Measurements from ENCODE around the gene FOXJ3. TPM values are rescaled to one million over a fixed set of nuclear protein-coding genes. Genes with fewer than 3 reads are reported as not detected.

The FOXJ3 gene
- total RNA-seq, 1 donor from 2014 or later = 30.9 TPM

DNA sequence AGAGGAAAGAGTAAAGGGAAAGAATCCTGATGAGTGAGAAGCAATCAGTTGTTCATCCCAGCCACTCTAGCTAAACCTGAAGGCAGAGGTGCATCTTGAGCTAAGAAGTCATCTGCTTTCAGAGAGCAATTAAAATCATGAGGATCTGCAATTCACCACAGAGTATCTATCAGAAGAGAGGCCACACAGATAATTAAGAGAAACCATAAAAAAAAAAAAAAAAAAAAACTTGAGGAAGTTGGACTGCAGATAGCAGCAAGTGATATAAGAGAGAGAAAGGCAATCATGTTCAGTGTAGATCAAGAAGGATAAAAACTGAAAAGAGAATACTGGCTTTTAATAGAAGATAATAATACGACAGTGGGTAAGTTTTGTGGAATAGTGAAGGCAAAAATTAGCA lies 17.7 kb downstream of the FOXJ3 start:
- Mint-ChIP-seq H3K27me3 (ENCODE audit: low read depth) (no peaks in the 10 kb centered on the region), H3K36me3 (ENCODE audit: low read depth) (no peaks in the 10 kb centered on the region), H3K4me3 (ENCODE audit: unreplicated experiment) (no peak overlapping the region), H3K4me1 (ENCODE audit: low read depth) (peaks cover 72% of the 10 kb centered on the region), H3K27ac (ENCODE audit: unreplicated experiment) (no peak overlapping the region), H3K9me3 (ENCODE audit: low read depth) (no peaks in the 10 kb centered on the region)
- TF ChIP-seq, protein P1, sequence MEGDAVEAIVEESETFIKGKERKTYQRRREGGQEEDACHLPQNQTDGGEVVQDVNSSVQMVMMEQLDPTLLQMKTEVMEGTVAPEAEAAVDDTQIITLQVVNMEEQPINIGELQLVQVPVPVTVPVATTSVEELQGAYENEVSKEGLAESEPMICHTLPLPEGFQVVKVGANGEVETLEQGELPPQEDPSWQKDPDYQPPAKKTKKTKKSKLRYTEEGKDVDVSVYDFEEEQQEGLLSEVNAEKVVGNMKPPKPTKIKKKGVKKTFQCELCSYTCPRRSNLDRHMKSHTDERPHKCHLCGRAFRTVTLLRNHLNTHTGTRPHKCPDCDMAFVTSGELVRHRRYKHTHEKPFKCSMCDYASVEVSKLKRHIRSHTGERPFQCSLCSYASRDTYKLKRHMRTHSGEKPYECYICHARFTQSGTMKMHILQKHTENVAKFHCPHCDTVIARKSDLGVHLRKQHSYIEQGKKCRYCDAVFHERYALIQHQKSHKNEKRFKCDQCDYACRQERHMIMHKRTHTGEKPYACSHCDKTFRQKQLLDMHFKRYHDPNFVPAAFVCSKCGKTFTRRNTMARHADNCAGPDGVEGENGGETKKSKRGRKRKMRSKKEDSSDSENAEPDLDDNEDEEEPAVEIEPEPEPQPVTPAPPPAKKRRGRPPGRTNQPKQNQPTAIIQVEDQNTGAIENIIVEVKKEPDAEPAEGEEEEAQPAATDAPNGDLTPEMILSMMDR (IDR thresholded peaks at IDR 0.05) = no peak
- DNase-seq (ENCODE audit: low spot score) = no peak

DNA sequence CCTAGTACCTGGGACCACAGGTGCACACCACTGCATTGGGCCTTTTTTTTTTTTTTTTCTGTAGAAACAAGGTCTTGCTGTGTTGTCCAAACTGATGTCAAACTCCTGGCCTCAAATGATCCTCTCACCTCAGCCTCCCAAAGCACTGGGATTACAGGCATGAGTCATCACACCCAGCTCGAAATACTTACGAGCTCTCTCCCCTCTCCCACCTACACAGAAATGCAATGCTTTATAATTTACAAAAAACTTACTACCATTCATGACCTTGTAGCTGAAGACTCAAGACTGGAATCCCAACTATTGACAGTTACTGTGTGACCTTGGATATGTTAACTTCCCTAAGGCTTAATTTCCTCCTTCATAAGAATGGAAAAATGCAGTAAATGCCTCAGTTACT lies 18.7 kb downstream of the FOXJ3 start:
- Mint-ChIP-seq H3K36me3 (ENCODE audit: low read depth) (no peaks in the 10 kb centered on the region), H3K4me1 (ENCODE audit: low read depth) (peaks cover 73% of the 10 kb centered on the region), H3K9me3 (ENCODE audit: low read depth) (no peaks in the 10 kb centered on the region), H3K27me3 (ENCODE audit: low read depth) (no peaks in the 10 kb centered on the region), H3K4me3 (ENCODE audit: unreplicated experiment) (no peak overlapping the region), H3K27ac (ENCODE audit: unreplicated experiment) (no peak overlapping the region)
- no peak for DNase-seq (ENCODE audit: low spot score)
- TF ChIP-seq, protein P1 (IDR thresholded peaks at IDR 0.05) = no peak

DNA sequence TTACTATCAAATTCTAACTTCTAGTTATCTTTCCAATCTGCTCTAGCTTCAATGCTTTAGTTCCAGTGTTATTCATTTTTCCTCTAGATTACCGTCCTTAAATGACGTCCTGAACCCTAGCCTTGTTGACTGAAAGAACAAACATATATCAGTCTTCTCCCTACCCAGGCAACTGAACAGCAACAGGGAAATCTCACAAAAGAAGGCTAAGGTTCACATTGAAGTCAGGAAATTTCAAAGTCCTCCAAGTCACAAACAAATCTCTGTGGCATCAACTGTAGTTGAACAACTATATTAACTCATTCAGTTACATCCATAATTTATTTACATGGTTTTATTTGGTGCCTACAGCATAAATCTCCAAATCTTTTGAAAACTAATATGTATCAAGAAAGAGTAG lies 19.5 kb downstream of the FOXJ3 start:
- Mint-ChIP-seq H3K4me1 (ENCODE audit: low read depth) (peaks cover 73% of the 10 kb centered on the region), H3K27me3 (ENCODE audit: low read depth) (no peaks in the 10 kb centered on the region), H3K4me3 (ENCODE audit: unreplicated experiment) (no peak overlapping the region), H3K27ac (ENCODE audit: unreplicated experiment) (no peak overlapping the region), H3K36me3 (ENCODE audit: low read depth) (no peaks in the 10 kb centered on the region), H3K9me3 (ENCODE audit: low read depth) (no peaks in the 10 kb centered on the region)
- DNase-seq (ENCODE audit: low spot score) = no peak
- TF ChIP-seq, protein P1 (IDR thresholded peaks at IDR 0.05) = no peak

DNA sequence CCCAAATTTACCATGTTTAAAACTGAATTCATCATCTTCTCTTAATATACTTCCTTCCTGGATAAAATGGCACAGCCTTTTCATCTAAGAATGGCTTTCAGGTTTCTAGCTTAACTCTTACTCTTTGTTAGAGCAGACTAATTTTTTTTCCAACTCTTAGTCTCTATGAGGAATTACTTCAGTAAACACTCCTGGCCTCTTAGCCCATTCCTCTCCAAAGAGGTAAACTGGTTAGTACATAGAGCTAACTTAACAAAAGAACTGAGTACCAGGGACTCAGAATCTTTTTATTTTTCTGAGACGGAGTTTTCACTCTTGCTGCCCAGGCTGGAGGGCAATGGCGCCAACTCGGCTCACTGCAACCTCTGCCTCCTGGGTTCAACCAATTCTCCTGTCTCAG lies 21.1 kb downstream of the FOXJ3 start:
- no peak overlapping the region for H3K4me3 Mint-ChIP-seq (ENCODE audit: unreplicated experiment)
- H3K9me3 Mint-ChIP-seq (ENCODE audit: low read depth) = no peaks in the 10 kb centered on the region
- no peak overlapping the region for H3K27ac Mint-ChIP-seq (ENCODE audit: unreplicated experiment)
- no peak for DNase-seq (ENCODE audit: low spot score)
- TF ChIP-seq, protein P1 (IDR thresholded peaks at IDR 0.05) = no peak
- H3K4me1 Mint-ChIP-seq (ENCODE audit: low read depth) = peaks cover 60% of the 10 kb centered on the region
- no peaks in the 10 kb centered on the region for H3K27me3 Mint-ChIP-seq (ENCODE audit: low read depth)
- H3K36me3 Mint-ChIP-seq (ENCODE audit: low read depth) = no peaks in the 10 kb centered on the region

DNA sequence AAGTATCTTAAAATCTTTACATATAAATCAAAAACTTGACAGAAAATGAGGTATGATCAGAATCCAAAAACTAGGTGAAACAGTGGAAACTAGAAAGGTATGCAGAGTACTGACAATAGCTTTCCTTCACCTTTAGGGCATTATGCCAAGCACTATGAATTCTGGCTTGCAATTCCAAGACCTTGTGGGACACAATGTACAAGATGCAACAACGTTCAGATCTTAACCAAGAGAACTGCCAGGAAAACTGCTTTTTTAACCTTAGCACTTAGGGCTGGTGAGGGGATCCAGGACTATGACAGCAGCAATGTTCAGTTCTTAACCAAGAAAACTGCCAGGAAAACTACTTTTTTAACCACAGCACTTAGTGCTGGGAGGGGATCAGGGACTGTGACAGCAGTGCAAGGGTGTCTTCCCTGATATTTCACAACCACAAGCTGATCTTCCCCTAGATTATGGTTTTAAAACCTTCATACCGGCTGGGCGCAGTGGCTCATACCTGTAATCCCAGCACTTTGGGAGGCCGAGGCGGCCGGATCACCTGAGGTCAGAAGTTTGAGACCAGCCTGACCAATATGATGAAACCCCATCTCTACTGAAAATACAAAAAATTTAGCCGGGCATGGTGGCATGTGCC lies 22.3 kb downstream of the FOXJ3 start:
- Mint-ChIP-seq H3K4me3 (ENCODE audit: unreplicated experiment) (no peak overlapping the region), H3K27ac (ENCODE audit: unreplicated experiment) (no peak overlapping the region), H3K27me3 (ENCODE audit: low read depth) (no peaks in the 10 kb centered on the region), H3K9me3 (ENCODE audit: low read depth) (no peaks in the 10 kb centered on the region), H3K36me3 (ENCODE audit: low read depth) (no peaks in the 10 kb centered on the region), H3K4me1 (ENCODE audit: low read depth) (peaks cover 47% of the 10 kb centered on the region)
- DNase-seq (ENCODE audit: low spot score) = no peak
- TF ChIP-seq, protein P1 (IDR thresholded peaks at IDR 0.05) = no peak

Measured in chondrocyte (in vitro differentiated cells).